Activated T-cell treated with anti-CD3 and anti-CD28 coated beads, Interleukin-2, amount 50 U/mL, for 4 hours (primary cell): ENCODE data around the gene ABHD16B. TPM values are rescaled to one million over a fixed set of nuclear protein-coding genes. Genes with fewer than 3 reads are reported as not detected.

Source experiments
- ATAC-seq, 2 donors: fragments of 200-7000 bp; cut with Tn5 transposase; one replicate each; pipeline ENCODE4 v1.10.0; 2021
- DNase-seq: peaks from one replicate; pipeline ENCODE4 v3.0.0-alpha.2; 2020
- H3K27me3 Mint-ChIP-seq: one replicate; pipeline ENCODE4 v1.8.0; 2021; ENCODE audit warnings: low read depth, mixed read lengths
- H3K36me3 Mint-ChIP-seq: one replicate; pipeline ENCODE4 v1.8.0; 2022; ENCODE audit warnings: mixed read lengths; ENCODE audit not compliant: insufficient read depth
- H3K4me1 Mint-ChIP-seq: one replicate; pipeline ENCODE4 v1.8.0; 2021; ENCODE audit warnings: low read depth, mixed read lengths
- H3K4me3 Mint-ChIP-seq: one replicate; pipeline ENCODE4 v1.8.0; 2021; ENCODE audit warnings: mild to moderate bottlenecking, moderate library complexity, mixed read lengths
- H3K9me3 Mint-ChIP-seq: one replicate; pipeline ENCODE4 v1.8.0; 2021; ENCODE audit warnings: mixed read lengths
- total RNA-seq, 3 donors: library from RNA; stranded (reverse); gene quantifications; one replicate each; pipeline ENCODE4 v1.2.1, GENCODE V29; 2021

The ABHD16B gene
- total RNA-seq: not detected

DNA sequence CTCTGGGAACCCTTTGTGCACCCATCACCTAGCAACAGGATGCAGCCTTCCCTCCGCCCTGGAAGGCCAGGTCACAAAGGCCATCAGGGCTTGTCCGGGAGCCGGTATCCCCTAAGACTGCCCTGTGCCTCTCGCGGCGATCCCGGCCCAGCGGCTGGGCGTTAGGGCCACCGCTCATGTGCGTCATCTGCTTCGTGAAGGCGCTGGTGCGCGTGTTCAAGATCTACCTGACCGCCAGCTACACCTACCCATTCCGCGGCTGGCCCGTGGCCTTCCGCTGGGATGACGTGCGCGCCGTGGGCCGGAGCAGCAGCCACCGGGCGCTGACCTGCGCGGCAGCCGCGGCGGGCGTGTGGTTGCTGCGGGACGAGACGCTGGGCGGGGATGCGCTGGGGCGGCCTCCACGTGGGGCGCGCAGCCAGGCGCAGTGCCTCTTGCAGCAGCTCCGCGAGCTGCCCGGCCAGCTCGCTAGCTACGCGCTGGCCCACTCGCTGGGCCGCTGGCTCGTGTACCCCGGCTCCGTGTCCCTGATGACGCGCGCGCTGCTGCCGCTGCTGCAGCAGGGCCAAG, at the start of gene ABHD16B:
Gene ABHD16B, plus strand, starts transcription at position 134 of the 570 bp plus-strand sequence. Its CDS starts 43 bp downstream, at position 177.
- H3K4me3 Mint-ChIP-seq: no peak within 1 kb of the TSS
- peaks cover 42% of the 10 kb centered on the region for H3K4me1 Mint-ChIP-seq
- ATAC-seq: no peak
- DNase-seq: no peak
- peaks cover 12% of the 10 kb centered on the region for H3K36me3 Mint-ChIP-seq
- no peaks in the 10 kb centered on the region for H3K9me3 Mint-ChIP-seq
- no peaks in the 10 kb centered on the region for H3K27me3 Mint-ChIP-seq

- no peak overlapping the region for H3K4me3 Mint-ChIP-seq
- ATAC-seq: no peak
Measured at GRCh38 chr20:63814891-63815614, 46.2 kb upstream of the ABHD16B start.

DNA sequence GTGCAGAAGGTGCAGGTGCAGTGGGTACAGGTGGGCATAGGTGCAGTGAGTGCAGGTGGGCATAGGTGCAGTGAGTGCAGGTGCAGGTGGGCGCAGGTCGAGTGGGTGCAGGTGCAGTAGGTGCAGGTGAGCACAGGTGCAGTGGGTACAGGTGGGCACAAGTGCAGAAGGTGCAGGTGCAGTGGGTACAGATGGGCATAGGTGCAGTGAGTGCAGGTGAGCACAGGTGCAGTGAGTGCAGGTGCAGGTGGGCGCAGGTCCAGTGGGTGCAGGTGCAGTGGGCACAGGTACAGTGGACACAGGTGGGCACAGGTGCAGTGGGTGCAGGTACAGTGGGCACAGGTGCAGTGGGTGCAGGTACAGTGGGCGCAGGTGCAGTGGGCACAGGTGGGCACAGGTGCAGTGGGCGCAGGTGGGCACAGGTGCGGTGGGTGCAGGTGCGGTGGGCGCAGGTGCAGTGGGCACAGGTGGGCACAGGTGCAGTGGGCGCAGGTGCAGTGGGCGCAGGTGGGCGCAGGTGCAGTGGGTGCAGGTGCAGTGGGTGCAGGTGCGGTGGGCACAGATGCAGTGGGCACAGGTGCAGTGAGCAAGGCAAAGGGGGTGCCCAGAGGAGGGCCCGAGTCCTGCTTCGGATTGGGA, 45.6 kb upstream of the ABHD16B start:
- H3K36me3 Mint-ChIP-seq: no peaks in the 10 kb centered on the region
- ATAC-seq (no peak), DNase-seq (no peak)
- H3K9me3 Mint-ChIP-seq: no peaks in the 10 kb centered on the region
- no peaks in the 10 kb centered on the region for H3K27me3 Mint-ChIP-seq
- no peak overlapping the region for H3K4me3 Mint-ChIP-seq
- no peaks in the 10 kb centered on the region for H3K4me1 Mint-ChIP-seq

More at GRCh38 chr20:63814891-63815614, 46.2 kb upstream of the ABHD16B start:
- Mint-ChIP-seq H3K9me3 (no peaks in the 10 kb centered on the region), H3K4me1 (no peaks in the 10 kb centered on the region), H3K27me3 (no peaks in the 10 kb centered on the region), H3K36me3 (no peaks in the 10 kb centered on the region)
- DNase-seq: no peak

DNA sequence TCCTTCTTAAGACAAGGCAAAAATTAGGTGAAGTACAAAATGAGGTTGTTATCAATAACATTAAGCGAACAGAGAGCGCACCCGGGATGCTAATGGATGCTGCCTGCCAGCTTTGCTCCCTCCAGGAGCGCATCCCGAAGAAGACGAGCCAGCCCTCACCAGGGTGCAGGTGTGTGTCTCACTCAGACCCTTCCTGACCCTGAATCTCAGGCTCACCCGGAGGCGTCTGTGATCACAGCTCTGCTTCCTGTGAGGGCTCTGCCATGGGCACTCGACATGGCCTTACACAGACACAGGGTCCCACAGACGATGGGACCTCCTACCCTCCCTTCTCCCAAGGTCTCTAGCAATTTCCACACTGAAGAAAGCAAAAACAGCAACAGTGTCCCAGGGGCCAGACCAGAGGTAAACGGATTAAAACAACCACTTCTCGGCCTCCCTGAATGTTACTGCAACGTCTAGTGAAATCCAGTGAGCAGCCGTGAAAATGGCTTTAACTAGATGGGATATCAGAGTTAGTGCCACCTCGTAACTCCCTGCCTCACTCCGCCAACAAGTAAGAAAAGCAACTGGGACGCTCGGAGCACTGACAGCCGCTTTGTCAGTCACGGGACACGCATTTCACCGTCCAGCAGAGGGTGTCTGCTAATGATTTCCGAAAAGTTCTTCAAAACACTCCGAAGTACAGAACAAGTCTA, 41.9 kb upstream of the ABHD16B start:
- ATAC-seq: no peak
- H3K9me3 Mint-ChIP-seq: no peaks in the 10 kb centered on the region
- DNase-seq: no peak
- peaks cover 12% of the 10 kb centered on the region for H3K27me3 Mint-ChIP-seq
- H3K4me3 Mint-ChIP-seq: peak overlapping the region; percentile 16
- no peaks in the 10 kb centered on the region for H3K36me3 Mint-ChIP-seq
- no peaks in the 10 kb centered on the region for H3K4me1 Mint-ChIP-seq

DNA sequence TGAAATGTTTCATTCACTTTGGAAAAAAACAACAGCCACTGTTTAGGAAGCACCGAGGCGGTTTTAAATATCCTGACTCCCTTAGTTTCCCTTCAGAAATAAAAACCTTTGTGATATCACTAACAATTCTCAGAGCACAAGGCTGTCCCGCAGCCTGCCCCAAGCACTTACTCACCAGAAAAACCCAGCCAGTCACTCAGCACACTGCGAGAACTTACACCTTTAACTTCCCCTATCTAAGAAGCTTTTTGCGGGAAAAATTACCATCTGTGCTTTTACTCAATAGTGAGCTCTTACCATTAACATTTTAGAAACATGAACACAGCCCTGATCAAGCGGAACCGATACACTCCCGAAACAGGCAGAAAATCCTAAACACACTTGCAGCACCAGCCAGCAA, 39.5 kb upstream of the ABHD16B start:
- DNase-seq (no peak), ATAC-seq (no peak)
- H3K9me3 Mint-ChIP-seq: no peaks in the 10 kb centered on the region
- peaks cover 2% of the 10 kb centered on the region for H3K4me1 Mint-ChIP-seq
- peaks cover 30% of the 10 kb centered on the region for H3K27me3 Mint-ChIP-seq
- H3K36me3 Mint-ChIP-seq: no peaks in the 10 kb centered on the region
- no peak overlapping the region for H3K4me3 Mint-ChIP-seq

GRCh38 chr20:63822276-63822696, 39.0 kb upstream of the ABHD16B start:
- no peaks in the 10 kb centered on the region for H3K36me3 Mint-ChIP-seq
- no peak overlapping the region for H3K4me3 Mint-ChIP-seq
- ATAC-seq: no peak
- no peak for DNase-seq
- peaks cover 33% of the 10 kb centered on the region for H3K27me3 Mint-ChIP-seq
- H3K9me3 Mint-ChIP-seq: no peaks in the 10 kb centered on the region
- H3K4me1 Mint-ChIP-seq: peaks cover 2% of the 10 kb centered on the region

DNA sequence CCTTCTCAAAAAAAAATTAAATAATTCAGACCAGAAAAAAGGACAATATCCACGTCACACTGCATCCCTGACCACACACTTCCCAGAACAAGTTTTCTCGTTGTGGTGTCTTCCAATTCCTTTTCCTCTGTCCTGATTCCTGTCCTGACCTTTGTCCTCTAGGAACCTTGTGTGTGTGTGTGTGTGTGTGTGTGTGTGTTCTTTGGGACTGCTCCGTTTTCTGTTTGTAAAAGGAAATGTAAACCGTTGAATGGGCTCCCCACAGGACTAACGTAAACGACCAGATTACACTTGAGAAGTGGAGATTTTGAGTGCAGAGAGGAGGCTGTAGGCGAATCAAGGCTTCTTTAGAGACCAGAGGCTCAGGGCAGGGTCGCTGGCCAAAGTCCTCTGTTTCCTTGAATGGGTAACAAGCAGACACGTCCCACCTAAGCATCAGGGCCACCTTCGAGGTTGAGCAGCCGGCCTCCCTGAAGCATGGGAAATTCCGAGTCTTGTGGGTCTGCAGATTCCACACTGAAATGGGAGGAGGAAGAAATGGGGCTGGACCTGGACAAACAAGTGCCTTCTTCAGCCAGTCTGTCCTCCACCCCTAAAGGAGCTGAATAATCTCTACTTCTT, 37.5 kb upstream of the ABHD16B start:
- no peak for DNase-seq
- Mint-ChIP-seq H3K36me3 (no peaks in the 10 kb centered on the region), H3K9me3 (no peaks in the 10 kb centered on the region), H3K4me3 (no peak overlapping the region), H3K4me1 (peaks cover 2% of the 10 kb centered on the region), H3K27me3 (peaks cover 44% of the 10 kb centered on the region)
- ATAC-seq: no peak

GRCh38 chr20:63825331-63826118, 35.8 kb upstream of the ABHD16B start:
- Mint-ChIP-seq H3K9me3 (no peaks in the 10 kb centered on the region), H3K4me3 (no peak overlapping the region), H3K36me3 (no peaks in the 10 kb centered on the region), H3K27me3 (peaks cover 57% of the 10 kb centered on the region), H3K4me1 (peaks cover 13% of the 10 kb centered on the region)
- ATAC-seq (no peak), DNase-seq (no peak)

DNA sequence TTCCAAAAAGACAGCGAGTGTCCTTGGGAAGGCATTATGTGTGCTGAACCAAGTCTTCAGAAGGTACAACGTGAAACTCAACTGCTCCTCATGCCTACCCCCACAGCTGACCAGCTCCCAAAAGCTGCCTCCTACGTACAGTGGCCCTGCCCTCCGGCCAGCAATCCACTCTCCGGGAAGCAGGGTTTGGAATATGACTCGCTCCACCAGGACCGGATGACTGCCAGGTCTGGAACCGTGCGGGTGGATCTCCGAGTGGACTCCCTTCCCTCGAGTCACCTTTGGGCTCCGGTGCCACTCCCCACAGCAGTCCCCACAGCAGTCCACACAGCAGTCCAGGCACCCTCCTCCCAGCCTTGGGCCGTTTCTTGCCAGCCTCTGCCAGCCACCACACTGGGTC, 34.5 kb upstream of the ABHD16B start:
- Mint-ChIP-seq H3K27me3 (peaks cover 56% of the 10 kb centered on the region), H3K9me3 (no peaks in the 10 kb centered on the region), H3K36me3 (no peaks in the 10 kb centered on the region), H3K4me1 (peaks cover 13% of the 10 kb centered on the region), H3K4me3 (no peak overlapping the region)
- DNase-seq (no peak), ATAC-seq (no peak)

DNA sequence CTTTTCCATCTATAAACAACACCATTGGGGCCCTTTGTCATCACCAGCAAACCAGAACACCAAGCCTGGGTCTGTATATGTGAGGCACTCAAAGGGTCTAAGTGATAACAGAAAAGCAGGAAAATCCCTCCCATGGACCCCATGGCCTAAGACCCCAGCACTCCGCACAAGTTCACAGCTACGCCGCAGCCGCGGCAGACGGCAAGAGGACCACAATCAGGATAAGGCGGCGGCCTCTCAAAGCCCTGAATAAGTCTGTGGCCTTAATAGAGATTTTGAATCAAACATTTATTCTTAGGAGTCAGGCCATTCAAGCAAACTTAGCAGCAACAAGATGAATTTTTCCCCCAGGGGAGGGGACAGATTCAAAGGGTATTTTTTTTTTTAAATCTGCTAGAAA, 33.2 kb upstream of the ABHD16B start:
- no peak for ATAC-seq
- H3K27me3 Mint-ChIP-seq: peaks cover 59% of the 10 kb centered on the region
- H3K9me3 Mint-ChIP-seq: no peaks in the 10 kb centered on the region
- DNase-seq: no peak
- no peaks in the 10 kb centered on the region for H3K36me3 Mint-ChIP-seq
- H3K4me3 Mint-ChIP-seq: no peak overlapping the region
- peaks cover 13% of the 10 kb centered on the region for H3K4me1 Mint-ChIP-seq

DNA sequence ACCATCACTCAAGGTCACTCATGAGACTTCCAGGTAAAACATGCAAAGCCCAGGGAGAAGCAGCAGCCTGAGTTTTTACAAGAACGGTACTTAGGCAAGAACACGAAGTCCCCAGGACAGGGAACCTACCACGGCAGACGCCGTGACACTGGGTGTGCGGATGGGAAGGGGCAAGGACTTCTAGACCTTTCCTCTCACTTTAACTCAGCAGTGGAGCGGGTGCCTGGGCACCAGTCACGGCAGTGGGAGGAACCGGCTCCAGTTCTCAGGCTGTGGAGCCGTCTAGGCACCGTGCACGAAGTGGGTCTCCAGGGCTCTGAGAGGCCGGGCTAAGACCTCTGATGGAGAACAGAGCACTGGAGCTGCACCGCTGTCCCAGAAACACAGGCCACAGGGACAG, 32.8 kb upstream of the ABHD16B start:
- no peak for ATAC-seq
- DNase-seq: no peak
- no peak overlapping the region for H3K4me3 Mint-ChIP-seq
- H3K36me3 Mint-ChIP-seq: no peaks in the 10 kb centered on the region
- H3K27me3 Mint-ChIP-seq: peaks cover 60% of the 10 kb centered on the region
- H3K9me3 Mint-ChIP-seq: no peaks in the 10 kb centered on the region
- peaks cover 13% of the 10 kb centered on the region for H3K4me1 Mint-ChIP-seq

GRCh38 chr20:63828951-63829350, 32.3 kb upstream of the ABHD16B start:
- ATAC-seq (no peak), DNase-seq (no peak)
- H3K36me3 Mint-ChIP-seq: no peaks in the 10 kb centered on the region
- H3K4me3 Mint-ChIP-seq: peak overlapping the region; percentile 86
- H3K9me3 Mint-ChIP-seq: no peaks in the 10 kb centered on the region
- peaks cover 13% of the 10 kb centered on the region for H3K4me1 Mint-ChIP-seq
- peaks cover 59% of the 10 kb centered on the region for H3K27me3 Mint-ChIP-seq

DNA sequence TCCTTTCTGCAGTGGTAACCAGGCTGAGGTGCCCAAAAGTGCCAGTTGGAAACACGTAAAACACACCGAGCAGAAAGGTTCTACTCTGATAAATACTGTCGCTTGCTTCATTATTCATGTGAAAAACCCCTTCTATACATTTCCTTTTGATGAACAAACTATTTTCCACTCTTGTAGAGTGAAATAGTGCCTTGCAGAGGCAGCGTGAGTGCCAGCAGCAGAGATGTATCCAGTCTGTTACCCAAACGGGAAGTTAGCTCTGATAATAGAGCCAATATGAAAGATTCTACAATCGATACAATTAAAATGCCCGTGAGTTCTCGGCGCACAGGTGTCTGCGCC, 31.7 kb upstream of the ABHD16B start:
- Mint-ChIP-seq H3K4me1 (peaks cover 13% of the 10 kb centered on the region), H3K4me3 (peak overlapping the region; percentile 86), H3K27me3 (peaks cover 55% of the 10 kb centered on the region), H3K36me3 (no peaks in the 10 kb centered on the region), H3K9me3 (no peaks in the 10 kb centered on the region)
- DNase-seq (no peak), ATAC-seq (peak in 1 of 2 donors; percentile 18)
